NT2/D1 (cell line): Measurements from ENCODE around the gene HIPK4.
"Not testable (repeated sequence)": the region's sequence is repeated elsewhere in the genome, so short reads cannot be mapped to it uniquely, and the experiment has no call there.

ENCODE experiments used
- DNase-seq: peaks from one replicate; pipeline ENCODE4 v3.0.0-alpha.2; 2011; ENCODE audit warnings: low read depth, low spot score
- H3K27me3 ChIP-seq: 2 replicates; pipeline ENCODE4 v1.6.0; 2011; ENCODE audit warnings: mild to moderate bottlenecking; ENCODE audit not compliant: insufficient read length, insufficient read depth
- H3K36me3 ChIP-seq: 2 replicates; pipeline ENCODE4 v1.6.1; 2011; ENCODE audit warnings: mild to moderate bottlenecking, low read length, mixed read lengths; ENCODE audit not compliant: insufficient read depth, insufficient read length
- H3K4me1 ChIP-seq: 2 replicates; pipeline ENCODE4 v1.5.1; 2011; ENCODE audit not compliant: insufficient read depth, insufficient read length
- H3K4me3 ChIP-seq: 2 replicates; pipeline ENCODE4 v1.5.1; 2011; ENCODE audit warnings: low read depth; ENCODE audit not compliant: insufficient read length
- H3K9ac ChIP-seq: 2 replicates; pipeline ENCODE4 v1.6.0; 2011; ENCODE audit warnings: low read depth; ENCODE audit not compliant: insufficient read length
- H3K9me3 ChIP-seq: 2 replicates; pipeline ENCODE4 v1.5.1; 2011; ENCODE audit warnings: mild to moderate bottlenecking, low read length; ENCODE audit not compliant: insufficient read depth
- SUZ12 ChIP-seq: IDR thresholded peaks from 2 replicates; pipeline ENCODE4 v1.6.1; 2011; ENCODE audit not compliant: insufficient read length, insufficient read depth; ENCODE audit errors: extremely low read depth
- YY1 ChIP-seq: IDR thresholded peaks from 2 replicates; pipeline ENCODE4 v1.6.1; 2011; ENCODE audit not compliant: insufficient read length, insufficient read depth
- ZNF274 ChIP-seq: IDR thresholded peaks from 2 replicates; pipeline ENCODE4 v1.6.1; 2011; ENCODE audit warnings: mild to moderate bottlenecking, low read depth, low read length

The HIPK4 gene

GRCh38 chr19:40337107-40337506, 52.9 kb downstream of the HIPK4 start:
- TF ChIP-seq YY1 (no peak), SUZ12 (no peak), ZNF274 (no peak)
- Histone ChIP-seq H3K4me1 (peaks cover 2% of the 10 kb centered on the region), H3K9ac (no peak overlapping the region), H3K9me3 (no peaks in the 10 kb centered on the region), H3K4me3 (no peak overlapping the region), H3K36me3 (peaks cover 34% of the 10 kb centered on the region), H3K27me3 (no peaks in the 10 kb centered on the region)
- no peak for DNase-seq

GRCh38 chr19:40336601-40336900, 53.4 kb downstream of the HIPK4 start:
- Histone ChIP-seq H3K4me1 (peaks cover 2% of the 10 kb centered on the region), H3K9me3 (no peaks in the 10 kb centered on the region), H3K36me3 (peaks cover 38% of the 10 kb centered on the region), H3K27me3 (no peaks in the 10 kb centered on the region), H3K9ac (no peak overlapping the region), H3K4me3 (no peak overlapping the region)
- DNase-seq: no peak
- TF ChIP-seq ZNF274 (no peak), YY1 (no peak), SUZ12 (no peak)

GRCh38 chr19:40335855-40336600, 54.0 kb downstream of the HIPK4 start:
- TF ChIP-seq YY1 (no peak), SUZ12 (no peak), ZNF274 (no peak)
- no peaks in the 10 kb centered on the region for H3K27me3 ChIP-seq
- peaks cover 2% of the 10 kb centered on the region for H3K4me1 ChIP-seq
- H3K4me3 ChIP-seq: no peak overlapping the region
- peaks cover 43% of the 10 kb centered on the region for H3K36me3 ChIP-seq
- H3K9ac ChIP-seq: no peak overlapping the region
- no peak for DNase-seq
- H3K9me3 ChIP-seq: no peaks in the 10 kb centered on the region

- no peak for TF ChIP-seq SUZ12
- no peak for TF ChIP-seq ZNF274
- TF ChIP-seq YY1: no peak
- Histone ChIP-seq H3K4me1 (peaks cover 4% of the 10 kb centered on the region), H3K4me3 (no peak overlapping the region), H3K36me3 (peaks cover 48% of the 10 kb centered on the region), H3K9ac (no peak overlapping the region), H3K9me3 (no peaks in the 10 kb centered on the region), H3K27me3 (no peaks in the 10 kb centered on the region)
- no peak for DNase-seq
Observed at GRCh38 chr19:40335101-40335500, 54.9 kb downstream of the HIPK4 start.

GRCh38 chr19:40333083-40333482, 56.9 kb downstream of the HIPK4 start:
- not testable (repeated sequence) for DNase-seq
- peaks cover 50% of the 10 kb centered on the region for H3K36me3 ChIP-seq

GRCh38 chr19:40332669-40333068, 57.3 kb downstream of the HIPK4 start:
- no peak overlapping the region for H3K4me3 ChIP-seq
- no peaks in the 10 kb centered on the region for H3K9me3 ChIP-seq
- H3K4me1 ChIP-seq: peaks cover 6% of the 10 kb centered on the region
- H3K9ac ChIP-seq: no peak overlapping the region
- DNase-seq: no peak
- no peaks in the 10 kb centered on the region for H3K27me3 ChIP-seq
- H3K36me3 ChIP-seq: peaks cover 54% of the 10 kb centered on the region
- no peak for TF ChIP-seq ZNF274
- TF ChIP-seq SUZ12: no peak
- no peak for TF ChIP-seq YY1

More at GRCh38 chr19:40333083-40333482, 56.9 kb downstream of the HIPK4 start:
- H3K4me1 ChIP-seq, H3K4me3 ChIP-seq, H3K9me3 ChIP-seq, H3K9ac ChIP-seq, H3K27me3 ChIP-seq: not testable (repeated sequence)

- H3K27me3 ChIP-seq: no peaks in the 10 kb centered on the region
- H3K4me1 ChIP-seq: peaks cover 6% of the 10 kb centered on the region
- peaks cover 63% of the 10 kb centered on the region for H3K36me3 ChIP-seq
- H3K9ac ChIP-seq: no peak overlapping the region
- H3K9me3 ChIP-seq: no peaks in the 10 kb centered on the region
- TF ChIP-seq YY1 (no peak), SUZ12 (no peak), ZNF274 (no peak)
- DNase-seq: no peak
- H3K4me3 ChIP-seq: no peak overlapping the region
Observed at GRCh38 chr19:40331052-40331451, 58.9 kb downstream of the HIPK4 start.
